HCT116 (cell line): ENCODE data around the gene LSS. TPM values are rescaled to one million over a fixed set of nuclear protein-coding genes. Genes with fewer than 3 reads are reported as not detected.

Source experiments
- ATAC-seq: fragments of 200-7000 bp; cut with Tn5 transposase; 2 replicates; pipeline ENCODE4 v1.9.1; 2020; ENCODE audit warnings: mild to moderate bottlenecking, moderate library complexity
- BruUV-seq: library from RNA; stranded (reverse); fragments of 400-500 nt; replicated peaks from 2 replicates; lab custom pipeline; 2021; lab: Mats Ljungman, UMichigan
- CTCF ChIA-PET: fragments of 300-600 bp; sonication (Branson Sonifier 250); formaldehyde crosslinking; loops from one replicate; lab custom pipeline; 2021; ENCODE audit warnings: antibody characterized with exemption; lab: Charles Lee
- POLR2A ChIA-PET: fragments of 300-600, 350-600 bp; sonication (Branson Sonifier 250); formaldehyde crosslinking; loops from one replicate; lab custom pipeline; 2021; ENCODE audit warnings: antibody characterized with exemption; lab: Charles Lee
- RAD21 ChIA-PET, 2 experiments: fragments of 300-600 bp; sonication (Branson Sonifier 250); formaldehyde crosslinking; loops; one replicate each; lab custom pipeline; 2023; ENCODE audit warnings: low total read pairs in 2 of 2; ENCODE audit not compliant: uncharacterized antibody in 2 of 2, unreplicated experiment in 2 of 2, low non-redundant PET in 1 of 2; lab: Charles Lee
- DNase-seq: peaks from one replicate; pipeline ENCODE4 v3.0.0-alpha.2; 2010; ENCODE audit warnings: low read depth, low spot score
- H2AFZ ChIP-seq: fragments of 200-600 bp; shearing (Covaris generic), sonication (generic); 2 replicates; pipeline ENCODE4 v1.6.1; 2017; ENCODE audit warnings: low read depth, mixed run types, mixed read lengths, antibody characterized with exemption, low read length; ENCODE audit not compliant: poor library complexity, severe bottlenecking
- H3K27ac ChIP-seq: 2 replicates; pipeline ENCODE4 v1.5.1; 2012; ENCODE audit warnings: low read depth, low read length
- H3K27me3 ChIP-seq: fragments of 200-600 bp; sonication (generic); 2 replicates; pipeline ENCODE4 v1.6.1; 2016; ENCODE audit warnings: mixed run types, low read length, mixed read lengths; ENCODE audit not compliant: insufficient read depth
- H3K36me3 ChIP-seq, 2 experiments: fragments of 200-500 bp in 1 of 2; fragments of 200-600 bp in 1 of 2; sonication (Bioruptor generic) in 1 of 2; sonication (generic) in 1 of 2; 2 replicates each; pipeline versions ENCODE4 v1.5.1 to v1.6.1; 2014 to 2016; ENCODE audit warnings: low read length in 2 of 2, inconsistent platforms in 1 of 2, mixed read lengths in 1 of 2, mixed run types in 1 of 2; ENCODE audit not compliant: insufficient read depth in 2 of 2, control insufficient read depth in 1 of 2
- H3K4me1 ChIP-seq, 2 experiments: fragments of 200-600 bp in 1 of 2; sonication (generic) in 1 of 2; 2 replicates each; pipeline versions ENCODE4 v1.5.1 to v1.6.1; 2012 to 2017; ENCODE audit warnings: low read length in 2 of 2, inconsistent platforms in 1 of 2, mild to moderate bottlenecking in 1 of 2, mixed read lengths in 1 of 2, mixed run types in 1 of 2, moderate library complexity in 1 of 2; ENCODE audit not compliant: insufficient read depth in 2 of 2, control insufficient read depth in 1 of 2
- H3K4me2 ChIP-seq: fragments of 200-600 bp; sonication (generic); 2 replicates; pipeline ENCODE4 v1.6.1; 2017; ENCODE audit warnings: mixed run types, low read length, mixed read lengths
- H3K4me3 ChIP-seq, 2 experiments: fragments of 200-600 bp in 1 of 2; sonication (generic) in 1 of 2; replicated peaks in 1 of 2; 2 replicates each; pipeline ENCODE4 v1.5.1; 2011 to 2016; ENCODE audit warnings: low read length in 2 of 2, control low read depth in 1 of 2, low read depth in 1 of 2, mild to moderate bottlenecking in 1 of 2, mixed read lengths in 1 of 2, mixed run types in 1 of 2
- H3K79me2 ChIP-seq: fragments of 200-600 bp; sonication (generic); 2 replicates; pipeline ENCODE4 v1.6.1; 2017; ENCODE audit warnings: mild to moderate bottlenecking, mixed run types, low read length, moderate library complexity, mixed read lengths; ENCODE audit not compliant: insufficient read depth
- H3K9ac ChIP-seq: fragments of 200-600 bp; sonication (generic); 2 replicates; pipeline ENCODE4 v1.6.1; 2016; ENCODE audit warnings: low read length, mixed read lengths
- H3K9me2 ChIP-seq: fragments of 200-600 bp; sonication (generic), shearing (Covaris generic); 2 replicates; pipeline ENCODE4 v1.6.1; 2017; ENCODE audit warnings: mixed run types, mild to moderate bottlenecking, moderate library complexity; ENCODE audit not compliant: insufficient read depth
- H3K9me3 ChIP-seq, 2 experiments: fragments of 200-500 bp in 1 of 2; fragments of 200-600 bp in 1 of 2; sonication (Bioruptor generic) in 1 of 2; sonication (generic) in 1 of 2; 2 replicates each; pipeline ENCODE4 v1.6.1; 2014 to 2017; ENCODE audit warnings: low read length in 2 of 2, mixed read lengths in 2 of 2, inconsistent platforms in 1 of 2, low read depth in 1 of 2, mild to moderate bottlenecking in 1 of 2, mixed run types in 1 of 2, moderate library complexity in 1 of 2; ENCODE audit not compliant: control insufficient read depth in 1 of 2, insufficient read depth in 1 of 2
- H4K20me1 ChIP-seq: fragments of 200-600 bp; sonication (generic), shearing (Covaris generic); 2 replicates; pipeline ENCODE4 v1.6.1; 2017; ENCODE audit warnings: mixed run types, mild to moderate bottlenecking, moderate library complexity; ENCODE audit not compliant: insufficient read depth
- ATF3 ChIP-seq: IDR thresholded peaks from 2 replicates; pipeline ENCODE4 v1.6.1; 2012
- CTCF ChIP-seq, 3 experiments: fragments of 200-600 bp in 1 of 3; sonication (generic) in 1 of 3; IDR thresholded peaks in 2 of 3; conservative IDR thresholded peaks in 1 of 3; 2 replicates each; pipeline ENCODE4 v1.5.1; 2012 to 2017; ENCODE audit warnings: low read depth in 2 of 3, low read length in 2 of 3, antibody characterized with exemption in 1 of 3, borderline replicate concordance in 1 of 3, control low read depth in 1 of 3, mild to moderate bottlenecking in 1 of 3, mixed read lengths in 1 of 3, mixed run types in 1 of 3, moderate library complexity in 1 of 3; ENCODE audit not compliant: insufficient read depth in 1 of 3
- EGR1 ChIP-seq: IDR thresholded peaks from 2 replicates; pipeline ENCODE4 v1.6.1; 2012; ENCODE audit warnings: low read depth
- EZH2phosphoT487 ChIP-seq: fragments of 200-600 bp; IDR thresholded peaks from 2 replicates; pipeline ENCODE4 v1.6.1; 2018; ENCODE audit warnings: antibody characterized with exemption, borderline replicate concordance
- POLR2A ChIP-seq: IDR thresholded peaks from 2 replicates; pipeline ENCODE4 v1.7.0; 2011; ENCODE audit warnings: borderline replicate concordance; ENCODE audit not compliant: insufficient read depth, insufficient read length; ENCODE audit errors: extremely low read depth
- POLR2AphosphoS5 ChIP-seq: IDR thresholded peaks from 2 replicates; pipeline ENCODE4 v1.6.1; 2011; ENCODE audit warnings: mild to moderate bottlenecking, low read depth, low read length, moderate library complexity
- SP1 ChIP-seq: IDR thresholded peaks from 2 replicates; pipeline ENCODE4 v1.6.1; 2012; ENCODE audit warnings: low read depth
- SRF ChIP-seq: IDR thresholded peaks from 2 replicates; pipeline ENCODE4 v1.6.1; 2012; ENCODE audit warnings: low read depth
- TCF7L2 ChIP-seq: IDR thresholded peaks from 2 replicates; pipeline ENCODE4 v1.7.0; 2011; ENCODE audit warnings: borderline replicate concordance, inconsistent platforms; ENCODE audit not compliant: insufficient read depth, insufficient read length; ENCODE audit errors: extremely low read depth
- ZFX ChIP-seq: fragments of 450-650 bp; IDR thresholded peaks from 2 replicates; pipeline ENCODE4 v1.6.1; 2017
- ZNF274 ChIP-seq: fragments of 200-500 bp; sonication (Bioruptor generic); IDR thresholded peaks from 2 replicates; pipeline ENCODE4 v1.6.1; 2014; ENCODE audit warnings: mild to moderate bottlenecking, low read depth, low read length, inconsistent platforms
- intact Hi-C: fragments of 100-400 bp; cut with micrococcal nuclease; formaldehyde crosslinking; loops from 2 replicates; pipeline ENCODE4 v1.10.0; 2022
- total RNA-seq: library from RNA; stranded (reverse); gene quantifications from one replicate; pipeline ENCODE4 v1.2.1, GENCODE V29; 2021; ENCODE audit not compliant: unreplicated experiment
- TF ChIP-seq, protein P1 (sequence below): IDR thresholded peaks from 2 replicates; pipeline ENCODE4 v1.6.1; 2012

Gene LSS
- total RNA-seq, 1 experiment from 2014 or later = 44.7 TPM

DNA sequence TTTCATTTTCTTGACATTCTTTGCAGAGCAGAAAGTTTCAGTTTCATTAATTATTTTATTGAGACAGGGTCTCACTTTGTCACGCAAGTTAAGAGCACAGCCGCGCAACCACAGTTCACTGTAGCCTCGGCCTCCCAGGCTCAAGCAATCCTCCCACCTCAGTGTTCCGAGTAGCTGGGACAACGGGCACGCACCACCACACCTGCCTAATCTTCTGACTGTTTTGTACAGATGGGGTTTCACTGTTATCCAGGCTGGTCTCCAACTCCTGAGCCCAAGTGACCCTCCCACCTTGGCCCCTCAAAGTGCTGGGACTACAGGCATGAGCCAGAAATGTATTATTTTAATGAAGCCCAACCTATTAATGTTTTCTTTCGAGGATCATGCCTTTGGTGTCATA lies 41.3 kb downstream of the LSS start:
- Histone ChIP-seq H3K27me3 (no peaks in the 10 kb centered on the region), H3K27ac (no peak overlapping the region), H3K4me1 (peaks cover 14 to 19% of the 10 kb centered on the region in 2 experiments), H3K4me3 (no peak overlapping the region), H3K4me2 (no peak overlapping the region), H3K79me2 (no peaks in the 10 kb centered on the region), H3K9me3 (no peaks in the 10 kb centered on the region), H2AFZ (no peak overlapping the region), H3K9me2 (no peaks in the 10 kb centered on the region), H3K9ac (no peak overlapping the region), H4K20me1 (no peaks in the 10 kb centered on the region), H3K36me3 (no peaks in the 10 kb centered on the region)
- TF ChIP-seq EZH2phosphoT487 (no peak), ATF3 (no peak), POLR2A (no peak), ZNF274 (no peak), SRF (no peak), SP1 (no peak), TCF7L2 (no peak), ZFX (no peak), EGR1 (no peak), POLR2AphosphoS5 (no peak), CTCF (IDR thresholded peaks at IDR 0.05 in 2 of 3, conservative IDR thresholded peaks at IDR 0.05 in 1 of 3; ENCODE audit: borderline replicate concordance in 1 of 3, insufficient read depth in 1 of 3, low read depth in 2 of 3, low read length in 2 of 3) (no peak)
- TF ChIP-seq, protein P1, sequence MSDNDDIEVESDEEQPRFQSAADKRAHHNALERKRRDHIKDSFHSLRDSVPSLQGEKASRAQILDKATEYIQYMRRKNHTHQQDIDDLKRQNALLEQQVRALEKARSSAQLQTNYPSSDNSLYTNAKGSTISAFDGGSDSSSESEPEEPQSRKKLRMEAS = no peak
- no TSS peak for BruUV-seq
- no peak for ATAC-seq
- ChIA-PET RAD21 (no interaction called here), POLR2A (no interaction called here), CTCF (no interaction called here)
- intact Hi-C loops = no loop called here
- no peak for DNase-seq
